OCI-LY7 (cell line): Measurements from ENCODE around the gene ZNF764. TPM values are rescaled to one million over a fixed set of nuclear protein-coding genes. Genes with fewer than 3 reads are reported as not detected.

Experiments used
- BruUV-seq: library from RNA; stranded (reverse); fragments of 400-500 nt; replicated peaks from 2 replicates; lab custom pipeline; 2021; lab: Mats Ljungman, UMichigan
- CTCF ChIA-PET: fragments of 300-600 bp; sonication (Branson Sonifier 250); formaldehyde crosslinking; loops from one replicate; lab custom pipeline; 2022; ENCODE audit warnings: antibody characterized with exemption; ENCODE audit not compliant: unreplicated experiment; lab: Charles Lee
- POLR2A ChIA-PET: fragments of 300-600 bp; sonication (Branson Sonifier 250); formaldehyde crosslinking; loops from one replicate; lab custom pipeline; 2022; ENCODE audit warnings: antibody characterized with exemption; lab: Charles Lee
- DNase-seq: peaks from one replicate; pipeline ENCODE4 v3.0.0-alpha.2; 2015; ENCODE audit warnings: low spot score
- H2AFZ ChIP-seq: fragments of 200-600 bp; sonication (generic), shearing (Covaris generic); 2 replicates; pipeline ENCODE4 v1.6.1; 2014; ENCODE audit warnings: mild to moderate bottlenecking, antibody characterized with exemption, low read length, moderate library complexity
- H3K27ac ChIP-seq: fragments of 200-600 bp; sonication (generic); 2 replicates; pipeline ENCODE4 v1.5.1; 2014; ENCODE audit warnings: mixed run types, low read depth, mild to moderate bottlenecking, moderate library complexity, low read length, inconsistent platforms; ENCODE audit not compliant: poor library complexity, severe bottlenecking
- H3K36me3 ChIP-seq: fragments of 200-600 bp; sonication (generic); 2 replicates; pipeline ENCODE4 v1.6.1; 2014; ENCODE audit warnings: mild to moderate bottlenecking, antibody characterized with exemption, low read length, moderate library complexity, mixed read lengths; ENCODE audit not compliant: insufficient read depth
- H3K4me1 ChIP-seq: fragments of 200-600 bp; sonication (generic); 2 replicates; pipeline ENCODE4 v1.5.1; 2014; ENCODE audit warnings: mild to moderate bottlenecking, low read length; ENCODE audit not compliant: insufficient read depth, poor library complexity, severe bottlenecking
- H3K4me2 ChIP-seq: fragments of 200-600 bp; sonication (generic); 2 replicates; pipeline ENCODE4 v1.6.1; 2014; ENCODE audit warnings: mild to moderate bottlenecking, low read length
- H3K4me3 ChIP-seq: fragments of 200-600 bp; sonication (generic); 2 replicates; pipeline ENCODE4 v1.5.1; 2014; ENCODE audit warnings: mild to moderate bottlenecking, low read depth, low read length; ENCODE audit not compliant: poor library complexity, severe bottlenecking
- H3K79me2 ChIP-seq: fragments of 200-600 bp; sonication (generic); 2 replicates; pipeline ENCODE4 v1.6.1; 2016; ENCODE audit warnings: low read depth, mild to moderate bottlenecking, low read length, moderate library complexity, mixed read lengths; ENCODE audit not compliant: insufficient read depth
- H3K9me2 ChIP-seq: fragments of 200-600 bp; sonication (generic); 2 replicates; pipeline ENCODE4 v1.6.1; 2016; ENCODE audit warnings: mild to moderate bottlenecking, low read length, mixed read lengths; ENCODE audit not compliant: insufficient read depth
- H3K9me3 ChIP-seq: fragments of 200-600 bp; sonication (generic); 2 replicates; pipeline ENCODE4 v1.6.1; 2014; ENCODE audit warnings: mild to moderate bottlenecking, mixed run types, low read length, mixed read lengths
- H4K20me1 ChIP-seq: fragments of 200-600 bp; sonication (generic); 2 replicates; pipeline ENCODE4 v1.6.1; 2014; ENCODE audit warnings: mild to moderate bottlenecking, antibody characterized with exemption, low read length, moderate library complexity, mixed read lengths; ENCODE audit not compliant: insufficient read depth
- EZH2phosphoT487 ChIP-seq: fragments of 200-600 bp; sonication (generic); IDR thresholded peaks from 2 replicates; pipeline ENCODE4 v1.6.1; 2018; ENCODE audit warnings: low read depth, borderline replicate concordance, mild to moderate bottlenecking, mixed run types, antibody characterized with exemption, low read length, moderate library complexity, mixed read lengths
- intact Hi-C: fragments of 100-400 bp; cut with micrococcal nuclease; formaldehyde crosslinking; loops from one replicate; pipeline ENCODE4 v1.10.0; 2022; ENCODE audit not compliant: unreplicated experiment
- total RNA-seq, 2 experiments: library from RNA; depleted of rRNA in 1 of 2; stranded (reverse); fragments of >200 nt in 1 of 2; shearing (Covaris generic) in 1 of 2; gene quantifications; 2 replicates each; pipeline ENCODE4 v1.2.3, GENCODE V29; 2014 to 2022
- TF ChIP-seq, protein P1 (sequence below): fragments of 200-600 bp; sonication (generic); conservative IDR thresholded peaks from 2 replicates; pipeline ENCODE4 v1.5.1; 2014; ENCODE audit warnings: mild to moderate bottlenecking, antibody characterized with exemption, low read length, moderate library complexity, mixed read lengths

Gene ZNF764
- total RNA-seq, 2 experiments from 2014 or later: 12.8 to 14.6 TPM

- no peak overlapping the region for H3K27ac ChIP-seq
- H4K20me1 ChIP-seq: no peaks in the 10 kb centered on the region
- no peak overlapping the region for H3K4me3 ChIP-seq
- no peak overlapping the region for H3K4me2 ChIP-seq
- H3K9me2 ChIP-seq: no peaks in the 10 kb centered on the region
- TF ChIP-seq EZH2phosphoT487: no peak
- TF ChIP-seq, protein P1, sequence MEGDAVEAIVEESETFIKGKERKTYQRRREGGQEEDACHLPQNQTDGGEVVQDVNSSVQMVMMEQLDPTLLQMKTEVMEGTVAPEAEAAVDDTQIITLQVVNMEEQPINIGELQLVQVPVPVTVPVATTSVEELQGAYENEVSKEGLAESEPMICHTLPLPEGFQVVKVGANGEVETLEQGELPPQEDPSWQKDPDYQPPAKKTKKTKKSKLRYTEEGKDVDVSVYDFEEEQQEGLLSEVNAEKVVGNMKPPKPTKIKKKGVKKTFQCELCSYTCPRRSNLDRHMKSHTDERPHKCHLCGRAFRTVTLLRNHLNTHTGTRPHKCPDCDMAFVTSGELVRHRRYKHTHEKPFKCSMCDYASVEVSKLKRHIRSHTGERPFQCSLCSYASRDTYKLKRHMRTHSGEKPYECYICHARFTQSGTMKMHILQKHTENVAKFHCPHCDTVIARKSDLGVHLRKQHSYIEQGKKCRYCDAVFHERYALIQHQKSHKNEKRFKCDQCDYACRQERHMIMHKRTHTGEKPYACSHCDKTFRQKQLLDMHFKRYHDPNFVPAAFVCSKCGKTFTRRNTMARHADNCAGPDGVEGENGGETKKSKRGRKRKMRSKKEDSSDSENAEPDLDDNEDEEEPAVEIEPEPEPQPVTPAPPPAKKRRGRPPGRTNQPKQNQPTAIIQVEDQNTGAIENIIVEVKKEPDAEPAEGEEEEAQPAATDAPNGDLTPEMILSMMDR: no peak
- 0 out of 2 replicates have a peak, but pooled peaks cover 3% of the 10 kb centered on the region for H3K9me3 ChIP-seq
- DNase-seq: no peak
- peaks cover 66% of the 10 kb centered on the region for H3K36me3 ChIP-seq
- BruUV-seq: no TSS peak
- no peak overlapping the region for H2AFZ ChIP-seq
- H3K4me1 ChIP-seq: peaks cover 9% of the 10 kb centered on the region
- ChIA-PET CTCF (no interaction called here), POLR2A (no interaction called here)
- H3K79me2 ChIP-seq: peaks cover 14% of the 10 kb centered on the region; the same call in 1 of the 2 replicates
- intact Hi-C loops: no loop called here
These were observed 47.0 kb upstream of the ZNF764 start for GRCh38 chr16:30605158-30605557.

DNA sequence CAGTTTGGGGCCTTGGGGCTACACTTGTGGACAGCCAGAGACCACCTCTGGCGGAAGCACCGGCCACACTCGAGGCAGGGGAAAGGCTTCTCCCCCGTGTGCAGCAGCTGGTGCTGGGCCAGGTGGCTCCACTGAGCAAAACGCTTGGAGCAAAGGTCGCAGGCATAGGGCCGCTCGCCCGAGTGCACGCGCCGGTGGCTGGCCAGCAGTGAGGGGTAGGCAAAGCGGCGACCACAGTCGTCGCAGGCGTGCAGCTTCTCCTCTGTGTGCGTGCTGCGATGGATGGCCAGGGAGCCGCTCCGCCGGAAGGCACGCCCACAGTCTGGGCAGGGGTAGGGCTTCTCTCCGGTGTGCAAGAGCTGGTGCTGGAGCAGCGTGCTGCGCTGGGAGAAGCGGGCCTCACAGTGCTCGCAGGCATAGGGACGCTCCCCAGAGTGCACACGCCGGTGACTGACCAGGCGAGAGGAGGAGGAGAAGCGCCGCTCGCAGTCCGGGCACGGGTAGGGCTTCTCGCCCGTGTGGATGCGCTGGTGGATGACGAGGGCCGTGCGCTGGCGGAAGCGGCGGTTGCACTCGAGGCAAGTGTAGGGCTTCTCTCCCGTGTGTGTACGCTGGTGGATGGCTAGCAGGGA, 46.3 kb upstream of the ZNF764 start:
- peaks cover 12% of the 10 kb centered on the region; the same call in 1 of the 2 replicates for H3K79me2 ChIP-seq

More for the DNA sequence above, 46.3 kb upstream of the ZNF764 start:
- peaks cover 9% of the 10 kb centered on the region for H3K4me1 ChIP-seq
- no peak overlapping the region for H3K4me3 ChIP-seq
- no peaks in the 10 kb centered on the region for H3K9me2 ChIP-seq
- no peak overlapping the region for H2AFZ ChIP-seq
- H4K20me1 ChIP-seq: no peaks in the 10 kb centered on the region
- H3K27ac ChIP-seq: no peak overlapping the region
- no peak overlapping the region for H3K4me2 ChIP-seq
- BruUV-seq: no TSS peak
- H3K9me3 ChIP-seq: 0 out of 2 replicates have a peak, but pooled peaks cover 3% of the 10 kb centered on the region
- TF ChIP-seq, protein P1: no peak
- no peak for TF ChIP-seq EZH2phosphoT487
- CTCF ChIA-PET: no interaction called here
- POLR2A ChIA-PET: no interaction called here
- no peak for DNase-seq
- intact Hi-C loops: no loop called here
- H3K36me3 ChIP-seq: peaks cover 66% of the 10 kb centered on the region
